SK-N-SH (cell line): ENCODE measurements around the gene SORBS2. TPM values are rescaled to one million over a fixed set of nuclear protein-coding genes. Genes with fewer than 3 reads are reported as not detected.

Experiments
- CTCF ChIA-PET: fragments of 300-600, 350-600 bp; formaldehyde crosslinking; extraction: SDS; loops from one replicate; lab custom pipeline; 2021; lab: Yijun Ruan, JAX
- POLR2A ChIA-PET: fragments of 350-600 bp; sonication (Branson Sonifier 250); formaldehyde crosslinking; extraction: SDS; loops from one replicate; lab custom pipeline; 2020; ENCODE audit warnings: antibody characterized with exemption, inconsistent platforms; lab: Yijun Ruan, JAX
- DNase-seq: peaks from one replicate; pipeline ENCODE4 v3.0.0; 2012
- H2AFZ ChIP-seq: fragments of 200-600 bp; sonication (generic); 2 replicates; pipeline ENCODE4 v1.8.1; 2016; ENCODE audit warnings: antibody characterized with exemption, mild to moderate bottlenecking, low read depth
- H3F3A ChIP-seq: fragments of 200-600 bp; sonication (generic); replicated peaks from 2 replicates; pipeline ENCODE3; 2016; ENCODE audit warnings: antibody characterized with exemption, mild to moderate bottlenecking; ENCODE audit not compliant: insufficient read depth
- H3K27ac ChIP-seq, 2 experiments: fragments of 200-500 bp in 1 of 2; fragments of 200-600 bp in 1 of 2; sonication (Bioruptor generic) in 1 of 2; sonication (generic), shearing (Covaris generic) in 1 of 2; 2 replicates each; pipeline versions ENCODE4 v1.5.1 to v1.6.1; 2014 to 2016; ENCODE audit warnings: low read depth in 2 of 2, inconsistent platforms in 1 of 2, low read length in 1 of 2, mild to moderate bottlenecking in 1 of 2, mixed read lengths in 1 of 2
- H3K27me3 ChIP-seq: fragments of 200-600 bp; sonication (generic), shearing (Covaris generic); 2 replicates; pipeline ENCODE4 v1.6.1; 2016; ENCODE audit warnings: mixed run types; ENCODE audit not compliant: insufficient read depth
- H3K36me3 ChIP-seq, 2 experiments: fragments of 200-500 bp in 1 of 2; fragments of 200-600 bp in 1 of 2; sonication (Bioruptor generic) in 1 of 2; sonication (generic) in 1 of 2; replicated peaks in 1 of 2; 2 replicates each; pipeline versions ENCODE3 to v1.5.1; 2014 to 2016; ENCODE audit warnings: low read length in 1 of 2, mild to moderate bottlenecking in 1 of 2; ENCODE audit not compliant: insufficient read depth in 2 of 2, control insufficient read depth in 1 of 2
- H3K4me1 ChIP-seq, 2 experiments: fragments of 200-500 bp in 1 of 2; fragments of 200-600 bp in 1 of 2; sonication (Bioruptor generic) in 1 of 2; sonication (generic), shearing (Covaris generic) in 1 of 2; 2 replicates each; pipeline versions ENCODE4 v1.5.1 to v1.6.1; 2014 to 2016; ENCODE audit warnings: low read depth in 1 of 2, low read length in 1 of 2, mixed run types in 1 of 2; ENCODE audit not compliant: insufficient read depth in 2 of 2, control insufficient read depth in 1 of 2
- H3K4me2 ChIP-seq: fragments of 200-600 bp; sonication (generic), shearing (Covaris generic); 2 replicates; pipeline ENCODE4 v1.6.1; 2017; ENCODE audit warnings: mixed run types
- H3K4me3 ChIP-seq, 2 experiments: fragments of 200-500 bp in 1 of 2; fragments of 200-600 bp in 1 of 2; sonication (Bioruptor generic) in 1 of 2; sonication (generic), shearing (Covaris generic) in 1 of 2; 2 replicates each; pipeline versions ENCODE4 v1.5.1 to v1.8.1; 2014 to 2016; ENCODE audit warnings: low read depth in 2 of 2, inconsistent platforms in 1 of 2, low read length in 1 of 2, mild to moderate bottlenecking in 1 of 2, mixed read lengths in 1 of 2, moderate library complexity in 1 of 2
- H3K79me2 ChIP-seq: fragments of 200-600 bp; sonication (generic); 2 replicates; pipeline ENCODE4 v1.8.1; 2017; ENCODE audit warnings: mild to moderate bottlenecking; ENCODE audit not compliant: insufficient read depth
- H3K9ac ChIP-seq: fragments of 200-600 bp; sonication (generic); 2 replicates; pipeline ENCODE4 v1.6.1; 2017; ENCODE audit warnings: mixed run types
- H3K9me2 ChIP-seq: fragments of 200-600 bp; sonication (generic); 2 replicates; pipeline ENCODE4 v1.6.1; 2017; ENCODE audit warnings: mixed run types
- H3K9me3 ChIP-seq: fragments of 200-600 bp; sonication (generic); 2 replicates; pipeline ENCODE4 v1.6.1; 2017; ENCODE audit warnings: mixed run types, mild to moderate bottlenecking, moderate library complexity
- H4K20me1 ChIP-seq: fragments of 200-600 bp; sonication (generic); 2 replicates; pipeline ENCODE4 v1.6.1; 2017; ENCODE audit warnings: mild to moderate bottlenecking, mixed run types; ENCODE audit not compliant: insufficient read depth
- EP300 ChIP-seq, 2 experiments: IDR thresholded peaks; 2 replicates each; pipeline versions ENCODE4 v1.4.0 to v1.6.1; 2012; ENCODE audit warnings: borderline replicate concordance in 1 of 2, low read depth in 1 of 2, low read length in 1 of 2
- EZH2phosphoT487 ChIP-seq: fragments of 200-600 bp; sonication (generic); IDR thresholded peaks from 2 replicates; pipeline ENCODE4 v1.6.1; 2017; ENCODE audit warnings: low read depth, mixed run types, mild to moderate bottlenecking, antibody characterized with exemption, moderate library complexity, borderline replicate concordance
- GABPA ChIP-seq: IDR thresholded peaks from 2 replicates; pipeline ENCODE4 v1.4.0; 2012; ENCODE audit warnings: low read depth, mild to moderate bottlenecking
- GATA2 ChIP-seq: sonication (generic); formaldehyde crosslinking; IDR thresholded peaks from 2 replicates; pipeline ENCODE4 v1.5.0; 2020; ENCODE audit warnings: mild to moderate bottlenecking, missing genetic modification reagents
- JUND ChIP-seq: IDR thresholded peaks from 2 replicates; pipeline ENCODE4 v1.4.0; 2012
- MXI1 ChIP-seq: IDR thresholded peaks from 2 replicates; pipeline ENCODE4 v1.6.1; 2012; ENCODE audit warnings: mild to moderate bottlenecking, low read depth, low read length, improper control_type of control experiment
- NRF1 ChIP-seq: IDR thresholded peaks from 2 replicates; pipeline ENCODE4 v1.6.1; 2012; ENCODE audit warnings: low read depth, mild to moderate bottlenecking, low read length
- POLR2AphosphoS5 ChIP-seq: IDR thresholded peaks from 2 replicates; pipeline ENCODE4 v1.6.1; 2012; ENCODE audit warnings: low read depth, low read length
- RAD21 ChIP-seq: IDR thresholded peaks from 2 replicates; pipeline ENCODE4 v1.6.1; 2012; ENCODE audit warnings: mild to moderate bottlenecking, low read length
- RCOR1 ChIP-seq: fragments of 150-350 bp; IDR thresholded peaks from 2 replicates; pipeline ENCODE4 v1.6.1; 2017; ENCODE audit warnings: antibody characterized with exemption, low read length
- RXRA ChIP-seq: IDR thresholded peaks from 2 replicates; pipeline ENCODE4 v1.4.0; 2012; ENCODE audit warnings: low read depth, mild to moderate bottlenecking, borderline replicate concordance
- SMC3 ChIP-seq: IDR thresholded peaks from 2 replicates; pipeline ENCODE4 v1.6.1; 2012; ENCODE audit warnings: low read depth, low read length, improper control_type of control experiment
- TAF1 ChIP-seq: IDR thresholded peaks from 2 replicates; pipeline ENCODE4 v1.6.1; 2012; ENCODE audit warnings: low read depth, mild to moderate bottlenecking, low read length, moderate library complexity, borderline replicate concordance
- TCF12 ChIP-seq: IDR thresholded peaks from 2 replicates; pipeline ENCODE4 v1.4.0; 2012
- YY1 ChIP-seq: IDR thresholded peaks from 2 replicates; pipeline ENCODE4 v1.4.0; 2012; ENCODE audit warnings: low read depth, mild to moderate bottlenecking
- WGBS: methylation state at CpG from one replicate; pipeline ENCODE4 v1.1.6; 2017; ENCODE audit warnings: low lambda C conversion rate; 5-methylcytosine and 5-hydroxymethylcytosine counted together
- polyA plus RNA-seq, 3 experiments: library from polyadenylated mRNA; depleted of rRNA; stranded (reverse); fragments of >200 nt; gene quantifications; 2 replicates each; pipeline ENCODE4 v1.2.3, GENCODE V29; 2012
- TF ChIP-seq, protein P1 (sequence below): fragments of 150-350 bp; IDR thresholded peaks from 2 replicates; pipeline ENCODE4 v1.6.1; 2017; ENCODE audit warnings: antibody characterized with exemption, low read length, low read depth, borderline replicate concordance
- TF ChIP-seq, protein P2 (sequence below): IDR thresholded peaks from 2 replicates; pipeline ENCODE4 v1.4.0; 2012; ENCODE audit warnings: low read depth
- TF ChIP-seq, protein P3 (sequence below): IDR thresholded peaks from 2 replicates; pipeline ENCODE4 v1.4.0; 2012; ENCODE audit warnings: low read depth, borderline replicate concordance
- TF ChIP-seq, protein P4 (sequence below): IDR thresholded peaks from 2 replicates; pipeline ENCODE4 v1.4.0; 2012; ENCODE audit warnings: low read depth, borderline replicate concordance

The SORBS2 gene
- polyA plus RNA-seq, 1 of the 3 experiments (the other 2 are of a cell fraction) = 2.5 TPM

DNA sequence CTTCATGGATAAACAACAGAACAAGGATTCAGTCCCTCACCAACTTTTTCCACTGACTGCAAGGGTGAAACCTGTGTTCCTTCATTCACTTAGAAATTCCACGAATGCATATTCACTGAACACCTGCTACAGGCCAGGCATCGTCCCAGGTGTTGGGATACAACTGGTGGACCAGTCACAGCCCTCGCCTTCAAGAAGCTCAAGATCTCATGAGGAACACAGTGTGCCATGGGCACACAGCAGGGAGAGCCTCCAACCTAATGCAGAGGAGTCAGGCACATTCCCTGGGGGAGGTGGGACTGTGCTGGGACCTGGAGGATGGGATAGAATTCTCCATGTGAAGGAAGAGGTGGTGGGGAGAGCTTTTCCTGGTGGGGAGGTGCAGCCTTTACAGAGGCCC lies 169.1 kb downstream of the SORBS2 start:
- DNase-seq = no peak
- 41% methylated on average over 3 of the region's 3 CpGs for WGBS
- H3K9ac ChIP-seq = no peak overlapping the region
- no peak overlapping the region; a peak in 1 of 4 replicates for H3K27ac ChIP-seq
- H3K36me3 ChIP-seq = no peaks in the 10 kb centered on the region
- no peaks in the 10 kb centered on the region for H3K79me2 ChIP-seq
- H3F3A ChIP-seq = no peaks in the 10 kb centered on the region
- no peaks in the 10 kb centered on the region for H4K20me1 ChIP-seq
- no peaks in the 10 kb centered on the region for H3K27me3 ChIP-seq
- CTCF ChIA-PET = interaction anchor here (5.7 to 6.8 kb wide), 2 partner anchors 379 to 395 kb away, joined by 53 to 128 read pairs; no protein-coding TSS in a partner anchor
- H2AFZ ChIP-seq = no peak overlapping the region
- H3K4me1 ChIP-seq = peaks cover 0 to 25% of the 10 kb centered on the region in 2 experiments; a peak in 2 of 4 replicates
- H3K9me2 ChIP-seq = no peaks in the 10 kb centered on the region
- no peak overlapping the region for H3K4me3 ChIP-seq
- H3K9me3 ChIP-seq = no peaks in the 10 kb centered on the region
- H3K4me2 ChIP-seq = no peak overlapping the region
- TF ChIP-seq TCF12 (no peak), TAF1 (no peak), RCOR1 (no peak), GATA2 (CRISPR knock-in tag) (no peak), EZH2phosphoT487 (no peak), POLR2AphosphoS5 (no peak), SMC3 (no peak), JUND (no peak), GABPA (no peak), EP300 (IDR thresholded peaks at IDR 0.05; ENCODE audit: borderline replicate concordance in 1 of 2, low read depth in 1 of 2, low read length in 1 of 2) (no peak), RAD21 (no peak), YY1 (no peak), RXRA (no peak), NRF1 (no peak), MXI1 (no peak)
- TF ChIP-seq, protein P1, sequence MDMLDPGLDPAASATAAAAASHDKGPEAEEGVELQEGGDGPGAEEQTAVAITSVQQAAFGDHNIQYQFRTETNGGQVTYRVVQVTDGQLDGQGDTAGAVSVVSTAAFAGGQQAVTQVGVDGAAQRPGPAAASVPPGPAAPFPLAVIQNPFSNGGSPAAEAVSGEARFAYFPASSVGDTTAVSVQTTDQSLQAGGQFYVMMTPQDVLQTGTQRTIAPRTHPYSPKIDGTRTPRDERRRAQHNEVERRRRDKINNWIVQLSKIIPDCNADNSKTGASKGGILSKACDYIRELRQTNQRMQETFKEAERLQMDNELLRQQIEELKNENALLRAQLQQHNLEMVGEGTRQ = no peak
- TF ChIP-seq, protein P2, sequence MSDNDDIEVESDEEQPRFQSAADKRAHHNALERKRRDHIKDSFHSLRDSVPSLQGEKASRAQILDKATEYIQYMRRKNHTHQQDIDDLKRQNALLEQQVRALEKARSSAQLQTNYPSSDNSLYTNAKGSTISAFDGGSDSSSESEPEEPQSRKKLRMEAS = no peak
- TF ChIP-seq, protein P3, sequence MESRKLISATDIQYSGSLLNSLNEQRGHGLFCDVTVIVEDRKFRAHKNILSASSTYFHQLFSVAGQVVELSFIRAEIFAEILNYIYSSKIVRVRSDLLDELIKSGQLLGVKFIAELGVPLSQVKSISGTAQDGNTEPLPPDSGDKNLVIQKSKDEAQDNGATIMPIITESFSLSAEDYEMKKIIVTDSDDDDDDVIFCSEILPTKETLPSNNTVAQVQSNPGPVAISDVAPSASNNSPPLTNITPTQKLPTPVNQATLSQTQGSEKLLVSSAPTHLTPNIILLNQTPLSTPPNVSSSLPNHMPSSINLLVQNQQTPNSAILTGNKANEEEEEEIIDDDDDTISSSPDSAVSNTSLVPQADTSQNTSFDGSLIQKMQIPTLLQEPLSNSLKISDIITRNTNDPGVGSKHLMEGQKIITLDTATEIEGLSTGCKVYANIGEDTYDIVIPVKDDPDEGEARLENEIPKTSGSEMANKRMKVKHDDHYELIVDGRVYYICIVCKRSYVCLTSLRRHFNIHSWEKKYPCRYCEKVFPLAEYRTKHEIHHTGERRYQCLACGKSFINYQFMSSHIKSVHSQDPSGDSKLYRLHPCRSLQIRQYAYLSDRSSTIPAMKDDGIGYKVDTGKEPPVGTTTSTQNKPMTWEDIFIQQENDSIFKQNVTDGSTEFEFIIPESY = no peak
- TF ChIP-seq, protein P4, sequence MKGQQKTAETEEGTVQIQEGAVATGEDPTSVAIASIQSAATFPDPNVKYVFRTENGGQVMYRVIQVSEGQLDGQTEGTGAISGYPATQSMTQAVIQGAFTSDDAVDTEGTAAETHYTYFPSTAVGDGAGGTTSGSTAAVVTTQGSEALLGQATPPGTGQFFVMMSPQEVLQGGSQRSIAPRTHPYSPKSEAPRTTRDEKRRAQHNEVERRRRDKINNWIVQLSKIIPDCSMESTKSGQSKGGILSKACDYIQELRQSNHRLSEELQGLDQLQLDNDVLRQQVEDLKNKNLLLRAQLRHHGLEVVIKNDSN = no peak
- POLR2A ChIA-PET = no interaction called here
